H9 (cell line): ENCODE data around the gene TEAD1. TPM values are rescaled to one million over a fixed set of nuclear protein-coding genes. Genes with fewer than 3 reads are reported as not detected.

ENCODE experiments used
- DNase-seq: peaks from one replicate; pipeline ENCODE4 v3.0.0-alpha.2; 2017
- H2AFZ ChIP-seq: one replicate; pipeline ENCODE4 v1.6.1; 2013; ENCODE audit warnings: mild to moderate bottlenecking, low read length, control low read depth, moderate library complexity
- H2AK5ac ChIP-seq: 2 replicates; pipeline ENCODE4 v1.6.1; 2013; ENCODE audit warnings: low read length, control low read depth, mixed read lengths; ENCODE audit not compliant: insufficient read length
- H2BK120ac ChIP-seq: one replicate; pipeline ENCODE4 v1.6.1; 2013; ENCODE audit warnings: low read depth, mild to moderate bottlenecking, low read length, control low read depth, inconsistent platforms; ENCODE audit not compliant: poor library complexity, severe bottlenecking
- H2BK12ac ChIP-seq: 2 replicates; pipeline ENCODE4 v1.6.1; 2013; ENCODE audit warnings: low read length, control low read depth, mixed read lengths, low read depth; ENCODE audit not compliant: insufficient read length
- H2BK15ac ChIP-seq: 2 replicates; pipeline ENCODE4 v1.6.1; 2013; ENCODE audit warnings: low read depth, low read length, control low read depth
- H2BK20ac ChIP-seq: one replicate; pipeline ENCODE4 v1.6.1; 2013; ENCODE audit warnings: low read depth, mild to moderate bottlenecking, low read length, control low read depth, inconsistent platforms; ENCODE audit not compliant: poor library complexity, severe bottlenecking
- H2BK5ac ChIP-seq: 2 replicates; pipeline ENCODE4 v1.6.1; 2013; ENCODE audit warnings: low read length, control low read depth, mixed read lengths; ENCODE audit not compliant: insufficient read length
- H3K14ac ChIP-seq: 2 replicates; pipeline ENCODE4 v1.6.1; 2013; ENCODE audit warnings: low read length, control low read depth; ENCODE audit not compliant: insufficient read depth
- H3K18ac ChIP-seq: 2 replicates; pipeline ENCODE4 v1.6.1; 2013; ENCODE audit warnings: low read depth, mild to moderate bottlenecking, mixed read lengths, low read length, control low read depth; ENCODE audit not compliant: insufficient read length
- H3K23ac ChIP-seq: 2 replicates; pipeline ENCODE4 v1.6.1; 2013; ENCODE audit warnings: low read length, control low read depth, mixed read lengths, low read depth; ENCODE audit not compliant: insufficient read length
- H3K23me2 ChIP-seq: 2 replicates; pipeline ENCODE4 v1.6.1; 2013; ENCODE audit warnings: low read depth, mild to moderate bottlenecking, mixed read lengths, low read length, control low read depth; ENCODE audit not compliant: insufficient read length, poor library complexity, severe bottlenecking
- H3K27ac ChIP-seq: 2 replicates; pipeline ENCODE4 v1.5.1; 2013; ENCODE audit warnings: low read length, control low read depth, mixed read lengths, low read depth; ENCODE audit not compliant: insufficient read length
- H3K27me3 ChIP-seq: 2 replicates; pipeline ENCODE4 v1.6.1; 2013; ENCODE audit warnings: low read length, control low read depth, inconsistent platforms; ENCODE audit not compliant: insufficient read depth
- H3K4ac ChIP-seq: 2 replicates; pipeline ENCODE4 v1.6.1; 2013; ENCODE audit warnings: low read depth, mild to moderate bottlenecking, control low read depth, inconsistent platforms, low read length, moderate library complexity
- H3K4me1 ChIP-seq: 2 replicates; pipeline ENCODE4 v1.6.1; 2013; ENCODE audit warnings: low read length, control low read depth, inconsistent platforms; ENCODE audit not compliant: insufficient read depth
- H3K4me2 ChIP-seq: 2 replicates; pipeline ENCODE4 v1.6.1; 2013; ENCODE audit warnings: low read length, control low read depth, mixed read lengths; ENCODE audit not compliant: insufficient read length, insufficient read depth
- H3K56ac ChIP-seq: 2 replicates; pipeline ENCODE4 v1.6.1; 2013; ENCODE audit warnings: low read depth, mild to moderate bottlenecking, mixed read lengths, low read length, control low read depth; ENCODE audit not compliant: insufficient read length
- H3K79me1 ChIP-seq: 2 replicates; pipeline ENCODE4 v1.6.1; 2013; ENCODE audit warnings: low read depth, mild to moderate bottlenecking, moderate library complexity, low read length, control low read depth, inconsistent platforms; ENCODE audit not compliant: insufficient read depth, poor library complexity, severe bottlenecking
- H3K79me2 ChIP-seq: 2 replicates; pipeline ENCODE4 v1.6.1; 2013; ENCODE audit warnings: low read length, control low read depth, inconsistent platforms; ENCODE audit not compliant: insufficient read depth
- H3K9ac ChIP-seq: 2 replicates; pipeline ENCODE4 v1.6.1; 2013; ENCODE audit warnings: low read length, control low read depth, mixed read lengths; ENCODE audit not compliant: insufficient read length; ENCODE audit errors: extremely low read depth
- H3K9me3 ChIP-seq: one replicate; pipeline ENCODE4 v1.6.1; 2013; ENCODE audit warnings: low read depth, low read length, inconsistent platforms; ENCODE audit not compliant: control insufficient read depth
- H3T11ph ChIP-seq: one replicate; pipeline ENCODE4 v1.6.1; 2013; ENCODE audit warnings: mild to moderate bottlenecking, low read length, control low read depth, inconsistent platforms
- H4K20me1 ChIP-seq: one replicate; pipeline ENCODE4 v1.6.1; 2013; ENCODE audit not compliant: control insufficient read depth, insufficient read length, insufficient read depth
- H4K5ac ChIP-seq: 2 replicates; pipeline ENCODE4 v1.6.1; 2013; ENCODE audit warnings: low read depth, mild to moderate bottlenecking, mixed read lengths, low read length, control low read depth; ENCODE audit not compliant: insufficient read length
- H4K8ac ChIP-seq: replicated peaks from 2 replicates; pipeline ENCODE4 v1.6.1; 2013; ENCODE audit warnings: low read length, control low read depth, mixed read lengths, low read depth; ENCODE audit not compliant: insufficient read length
- H4K91ac ChIP-seq: 2 replicates; pipeline ENCODE4 v1.6.1; 2013; ENCODE audit warnings: low read depth, mild to moderate bottlenecking, moderate library complexity, mixed read lengths, low read length, control low read depth; ENCODE audit not compliant: insufficient read length
- H3K27ac Mint-ChIP-seq, 3 experiments: 2 replicates in 2 of 3; 3 replicates in 1 of 3; pipeline ENCODE4 v1.8.0; 2020 to 2021; ENCODE audit warnings: mixed read lengths in 3 of 3, mild to moderate bottlenecking in 1 of 3, moderate library complexity in 1 of 3
- H3K27me3 Mint-ChIP-seq: 2 replicates; pipeline ENCODE4 v1.8.0; 2021; ENCODE audit warnings: low read depth, mild to moderate bottlenecking, moderate library complexity, mixed read lengths
- H3K36me3 Mint-ChIP-seq, 3 experiments: 2 replicates in 2 of 3; 3 replicates in 1 of 3; pipeline ENCODE4 v1.8.0; 2020 to 2021; ENCODE audit warnings: low read depth in 3 of 3, mixed read lengths in 3 of 3; ENCODE audit not compliant: insufficient read depth in 1 of 3
- H3K4me1 Mint-ChIP-seq, 2 experiments: 2 replicates each; pipeline ENCODE4 v1.8.0; 2020; ENCODE audit warnings: mixed read lengths in 2 of 2
- H3K4me3 Mint-ChIP-seq, 2 experiments: 2 replicates in 1 of 2; 3 replicates in 1 of 2; pipeline ENCODE4 v1.8.0; 2020 to 2021; ENCODE audit warnings: mild to moderate bottlenecking in 2 of 2, mixed read lengths in 2 of 2, moderate library complexity in 1 of 2
- H3K9me3 Mint-ChIP-seq, 2 experiments: 2 replicates in 1 of 2; 3 replicates in 1 of 2; pipeline ENCODE4 v1.8.0; 2020; ENCODE audit warnings: mild to moderate bottlenecking in 2 of 2, mixed read lengths in 2 of 2, moderate library complexity in 1 of 2
- WGBS: extraction: QIAGEN DNeasy Blood & Tissue Kit; methylation state at CpG from one replicate; pipeline ENCODE4 v1.1.7; 2013; ENCODE audit warnings: missing lambda C conversion rate, low lambda C conversion rate, mixed read lengths; ENCODE audit not compliant: insufficient read length; ENCODE audit errors: extremely low coverage; 5-methylcytosine and 5-hydroxymethylcytosine counted together
- total RNA-seq: library from RNA; stranded (reverse); gene quantifications from 2 replicates; pipeline ENCODE4 v1.2.1, GENCODE V29; 2021
- TF ChIP-seq, protein P1 (sequence below): fragments of 200-600 bp; sonication (generic); conservative IDR thresholded peaks from 3 replicates; pipeline ENCODE4 v1.8.0; 2021; ENCODE audit warnings: antibody characterized with exemption, mild to moderate bottlenecking

The TEAD1 gene
- total RNA-seq, 1 experiment from 2014 or later = 75.1 TPM

DNA sequence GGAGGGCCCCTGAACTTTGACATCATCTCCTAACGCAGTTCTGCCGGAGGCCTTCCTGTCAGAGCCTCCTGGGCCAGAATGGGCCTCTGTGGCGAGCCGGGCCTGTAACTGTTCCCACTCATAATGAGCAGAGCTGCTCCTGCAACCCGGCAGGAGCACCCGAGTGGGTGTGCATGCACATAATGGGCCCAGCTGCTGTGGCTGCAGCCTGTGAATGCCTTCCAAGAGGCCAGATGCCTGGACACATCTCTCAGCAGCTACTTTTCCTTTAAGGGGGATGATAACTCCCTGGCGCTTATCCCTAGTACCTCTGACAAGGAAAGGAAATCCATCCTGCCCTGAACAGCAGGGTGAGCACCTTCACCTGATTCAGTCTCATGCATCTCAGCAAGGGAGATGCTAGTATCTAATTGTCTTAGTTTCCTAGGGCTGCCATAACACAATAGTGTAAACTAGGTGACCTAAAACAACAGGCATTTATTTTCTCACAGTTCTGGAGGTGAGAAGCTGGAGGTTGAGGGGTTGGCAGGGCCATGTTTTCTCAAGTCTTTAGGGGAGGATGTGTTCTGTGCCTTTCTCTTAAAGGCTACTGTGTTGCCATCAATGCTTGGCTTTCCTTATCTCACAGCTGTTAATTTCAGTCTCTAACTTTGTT lies 120.5 kb downstream of the TEAD1 start:
- H2BK20ac ChIP-seq = no peak overlapping the region
- no peaks in the 10 kb centered on the region for H3K9me3 ChIP-seq
- no peak overlapping the region for H4K5ac ChIP-seq
- H2AFZ ChIP-seq = no peak overlapping the region
- H3K4me1 ChIP-seq = peaks cover 12% of the 10 kb centered on the region
- no peak overlapping the region for H3K14ac ChIP-seq
- no peak overlapping the region for H3K27ac ChIP-seq
- no peak overlapping the region for H3K56ac ChIP-seq
- H2BK12ac ChIP-seq = no peak overlapping the region
- no peak overlapping the region for H2BK120ac ChIP-seq
- H3T11ph ChIP-seq = no peak overlapping the region
- H2BK5ac ChIP-seq = no peak overlapping the region
- H3K23ac ChIP-seq = no peak overlapping the region
- peaks cover 5 to 17% (median 7%) of the 10 kb centered on the region in 3 experiments; a peak in 6 of 7 replicates for H3K36me3 Mint-ChIP-seq
- TF ChIP-seq, protein P1, sequence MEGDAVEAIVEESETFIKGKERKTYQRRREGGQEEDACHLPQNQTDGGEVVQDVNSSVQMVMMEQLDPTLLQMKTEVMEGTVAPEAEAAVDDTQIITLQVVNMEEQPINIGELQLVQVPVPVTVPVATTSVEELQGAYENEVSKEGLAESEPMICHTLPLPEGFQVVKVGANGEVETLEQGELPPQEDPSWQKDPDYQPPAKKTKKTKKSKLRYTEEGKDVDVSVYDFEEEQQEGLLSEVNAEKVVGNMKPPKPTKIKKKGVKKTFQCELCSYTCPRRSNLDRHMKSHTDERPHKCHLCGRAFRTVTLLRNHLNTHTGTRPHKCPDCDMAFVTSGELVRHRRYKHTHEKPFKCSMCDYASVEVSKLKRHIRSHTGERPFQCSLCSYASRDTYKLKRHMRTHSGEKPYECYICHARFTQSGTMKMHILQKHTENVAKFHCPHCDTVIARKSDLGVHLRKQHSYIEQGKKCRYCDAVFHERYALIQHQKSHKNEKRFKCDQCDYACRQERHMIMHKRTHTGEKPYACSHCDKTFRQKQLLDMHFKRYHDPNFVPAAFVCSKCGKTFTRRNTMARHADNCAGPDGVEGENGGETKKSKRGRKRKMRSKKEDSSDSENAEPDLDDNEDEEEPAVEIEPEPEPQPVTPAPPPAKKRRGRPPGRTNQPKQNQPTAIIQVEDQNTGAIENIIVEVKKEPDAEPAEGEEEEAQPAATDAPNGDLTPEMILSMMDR = no peak
- H3K4ac ChIP-seq = no peak overlapping the region
- H3K4me1 Mint-ChIP-seq = peaks cover 45 to 50% of the 10 kb centered on the region in 2 experiments
- DNase-seq = no peak
- no peak overlapping the region for H2BK15ac ChIP-seq
- H3K4me2 ChIP-seq = no peak overlapping the region
- no peak overlapping the region for H3K27ac Mint-ChIP-seq
- H3K79me2 ChIP-seq = peaks cover 2% of the 10 kb centered on the region; the same call in 1 of the 2 replicates
- H4K20me1 ChIP-seq = no peaks in the 10 kb centered on the region
- H3K79me1 ChIP-seq = peaks cover 2% of the 10 kb centered on the region
- no peak overlapping the region for H2AK5ac ChIP-seq
- H3K23me2 ChIP-seq = no peaks in the 10 kb centered on the region
- H3K9me3 Mint-ChIP-seq = no peaks in the 10 kb centered on the region
- H3K9ac ChIP-seq = no peak overlapping the region
- H3K4me3 Mint-ChIP-seq = no peak overlapping the region; a peak in 1 of 5 replicates
- H3K27me3 Mint-ChIP-seq = no peaks in the 10 kb centered on the region
- H3K27me3 ChIP-seq = no peaks in the 10 kb centered on the region
- no CpG with 5 or more reads among the region's 7 CpGs for WGBS
- H4K8ac ChIP-seq = no peak overlapping the region
- no peak overlapping the region for H4K91ac ChIP-seq
- H3K18ac ChIP-seq = no peak overlapping the region
